B cell (primary cell): ENCODE measurements around the gene TXNDC17. TPM values are rescaled to one million over a fixed set of nuclear protein-coding genes. Genes with fewer than 3 reads are reported as not detected.

Experiments used
- ATAC-seq: fragments of 200-7000 bp; cut with Tn5 transposase; one replicate; pipeline ENCODE4 v1.10.0; 2021; ENCODE audit warnings: low read depth, mild to moderate bottlenecking, moderate number of reproducible peaks, moderate library complexity
- CTCF ChIA-PET: fragments of 350-600 bp; sonication (Branson Sonifier 250); formaldehyde crosslinking; loops from one replicate; lab custom pipeline; 2021; ENCODE audit warnings: antibody characterized with exemption, inconsistent platforms; lab: Charles Lee
- POLR2A ChIA-PET: fragments of 350-600 bp; sonication (Branson Sonifier 250); formaldehyde crosslinking; loops from one replicate; lab custom pipeline; 2021; ENCODE audit warnings: antibody characterized with exemption; lab: Charles Lee
- DNase-seq: peaks from one replicate; pipeline ENCODE4 v3.0.0; 2013
- H2AFZ ChIP-seq: 2 replicates; pipeline ENCODE4 v1.6.1; 2012; ENCODE audit warnings: mild to moderate bottlenecking, low read depth, low read length; ENCODE audit not compliant: insufficient read depth, poor library complexity, severe bottlenecking
- H3K27ac ChIP-seq, 2 donors: 1 replicate in 1 of 2; 2 replicates in 1 of 2; pipeline ENCODE4 v1.5.1; 2012 to 2013; ENCODE audit warnings: low read length in 2 of 2, mild to moderate bottlenecking in 2 of 2, moderate library complexity in 1 of 2
- H3K27me3 ChIP-seq, 4 experiments: fragments of 200-600 bp in 1 of 4; sonication (generic) in 1 of 4; replicated peaks in 1 of 4; 1 replicate in 2 of 4; 2 replicates in 2 of 4; pipeline versions ENCODE4 v1.6.1 to v1.7.0; 2013 to 2016; ENCODE audit warnings: low read length in 3 of 4, mild to moderate bottlenecking in 2 of 4, mixed read lengths in 1 of 4, moderate library complexity in 1 of 4; ENCODE audit not compliant: insufficient read depth in 4 of 4, control insufficient read depth in 3 of 4; ENCODE audit errors: control extremely low read depth in 1 of 4
- H3K36me3 ChIP-seq, 2 experiments: replicated peaks in 1 of 2; 1 replicate in 1 of 2; 2 replicates in 1 of 2; pipeline versions ENCODE4 v1.6.1 to v1.7.1; 2013; ENCODE audit warnings: low read length in 1 of 2; ENCODE audit not compliant: insufficient read depth in 2 of 2, control insufficient read depth in 1 of 2; ENCODE audit errors: control extremely low read depth in 1 of 2, extremely low read depth in 1 of 2
- H3K4me1 ChIP-seq, 2 donors: fragments of 200-600 bp in 1 of 2; sonication (generic) in 1 of 2; 1 replicate in 1 of 2; 2 replicates in 1 of 2; pipeline versions ENCODE4 v1.5.1 to v1.6.1; 2013 to 2017; ENCODE audit warnings: low read length in 2 of 2; ENCODE audit not compliant: control insufficient read depth in 2 of 2, insufficient read depth in 2 of 2
- H3K4me2 ChIP-seq: replicated peaks from 2 replicates; pipeline ENCODE3; 2012; ENCODE audit warnings: mild to moderate bottlenecking, low read depth, low read length; ENCODE audit not compliant: poor library complexity, severe bottlenecking
- H3K4me3 ChIP-seq, 5 experiments: fragments of 200-600 bp in 1 of 5; sonication (generic) in 1 of 5; 1 replicate in 3 of 5; 2 replicates in 2 of 5; pipeline versions ENCODE4 v1.5.1 to v1.7.0; 2011 to 2016; ENCODE audit warnings: low read length in 4 of 5, mild to moderate bottlenecking in 4 of 5, low read depth in 2 of 5, control low read depth in 1 of 5, moderate library complexity in 1 of 5; ENCODE audit not compliant: insufficient read depth in 1 of 5; ENCODE audit errors: control extremely low read depth in 1 of 5, extremely low read depth in 1 of 5
- H3K79me2 ChIP-seq: fragments of 200-600 bp; sonication (generic); one replicate; pipeline ENCODE4 v1.6.0; 2016; ENCODE audit warnings: low read length; ENCODE audit not compliant: control insufficient read depth, insufficient read depth
- H3K9ac ChIP-seq: fragments of 200-600 bp; sonication (generic); 2 replicates; pipeline ENCODE4 v1.6.1; 2017; ENCODE audit warnings: mild to moderate bottlenecking, low read length, moderate library complexity
- H3K9me3 ChIP-seq, 3 donors: one replicate each; pipeline versions ENCODE4 v1.6.1 to v1.7.1; 2013; ENCODE audit warnings: low read length in 2 of 3; ENCODE audit not compliant: control insufficient read depth in 2 of 3, insufficient read depth in 1 of 3; ENCODE audit errors: control extremely low read depth in 1 of 3
- H4K20me1 ChIP-seq: 2 replicates; pipeline ENCODE4 v1.6.0; 2012; ENCODE audit warnings: mild to moderate bottlenecking, low read length; ENCODE audit not compliant: insufficient read depth, control insufficient read depth, poor library complexity, severe bottlenecking
- H3K27ac Mint-ChIP-seq: one replicate; pipeline ENCODE4 v1.8.0; 2021; ENCODE audit warnings: mixed read lengths
- H3K27me3 Mint-ChIP-seq: one replicate; pipeline ENCODE4 v1.8.0; 2021; ENCODE audit warnings: mixed read lengths
- H3K4me1 Mint-ChIP-seq: one replicate; pipeline ENCODE4 v1.8.0; 2021; ENCODE audit warnings: mixed read lengths
- H3K4me3 Mint-ChIP-seq: one replicate; pipeline ENCODE4 v1.8.0; 2021; ENCODE audit warnings: mixed read lengths
- H3K9me3 Mint-ChIP-seq: one replicate; pipeline ENCODE4 v1.8.0; 2022; ENCODE audit warnings: mixed read lengths; ENCODE audit not compliant: insufficient read depth
- EZH2 ChIP-seq: IDR thresholded peaks from 2 replicates; pipeline ENCODE4 v1.6.1; 2012; ENCODE audit warnings: borderline replicate concordance, low read depth, mild to moderate bottlenecking, moderate library complexity, low read length; ENCODE audit not compliant: insufficient read depth, poor library complexity, severe bottlenecking
- WGBS: methylation state at CpG from one replicate; pipeline ENCODE4 v1.1.5; 2013; ENCODE audit warnings: missing lambda C conversion rate; ENCODE audit not compliant: insufficient coverage; 5-methylcytosine and 5-hydroxymethylcytosine counted together
- intact Hi-C: fragments of 100-400 bp; cut with micrococcal nuclease; formaldehyde crosslinking; loops from one replicate; pipeline ENCODE4 v1.10.0; 2022
- polyA plus RNA-seq: library from polyadenylated mRNA; depleted of rRNA; stranded (reverse); fragments of >200 nt; gene quantifications from 2 replicates; pipeline ENCODE4 v1.2.3, GENCODE V29; 2012
- total RNA-seq, 2 donors: library from RNA; stranded (reverse); fragments of 120-200 nt in 1 of 2; gene quantifications; 1 replicate in 1 of 2; 2 replicates in 1 of 2; pipeline versions ENCODE4 v1.2.3 to v1.2.4, GENCODE V29; 2013 to 2022
- TF ChIP-seq, protein P1 (sequence below): fragments of 200-600 bp; IDR thresholded peaks from one replicate; pipeline ENCODE4 v1.8.0; 2022; ENCODE audit warnings: antibody characterized with exemption, mild to moderate bottlenecking

Gene TXNDC17
- total and polyA plus RNA-seq, 2 donors (not counting 1 experiment from before 2014, with no cell fraction given), result 19.5 to 33.7 TPM

DNA sequence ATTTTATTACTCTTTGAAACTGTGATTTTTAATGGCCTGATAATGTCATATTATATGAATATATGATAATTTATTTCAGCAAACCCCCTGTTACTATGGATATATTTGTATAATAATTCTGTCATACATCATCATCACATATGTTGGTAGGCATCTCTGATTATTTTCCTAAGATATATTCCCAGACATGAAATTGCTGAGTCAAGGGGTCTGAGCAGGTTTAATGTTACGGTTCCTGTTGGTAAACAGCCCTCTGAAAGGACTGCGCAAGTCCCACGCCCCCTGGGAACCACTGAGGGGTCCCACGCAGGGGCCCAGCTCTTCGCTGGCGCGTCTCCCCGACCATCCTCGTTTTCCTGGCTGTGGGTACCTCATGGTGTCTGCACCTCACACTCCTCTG lies 48.1 kb downstream of the TXNDC17 start:
- ChIA-PET POLR2A (no interaction called here), CTCF (interaction anchor here (1.2 kb wide), 1 partner anchor 13 kb away, joined by 3 read pairs; no protein-coding TSS in a partner anchor)
- intact Hi-C loops, result no loop called here
- no peaks in the 10 kb centered on the region for H3K36me3 ChIP-seq
- H3K9ac ChIP-seq, result no peak overlapping the region
- no peak overlapping the region for H2AFZ ChIP-seq
- H3K4me1 ChIP-seq, result no peaks in the 10 kb centered on the region
- H3K79me2 ChIP-seq, result no peaks in the 10 kb centered on the region
- no peak overlapping the region for H3K4me2 ChIP-seq
- no peak overlapping the region for H3K27ac Mint-ChIP-seq
- no peak overlapping the region for H3K4me3 Mint-ChIP-seq
- H3K4me3 ChIP-seq, result no peak overlapping the region
- no peaks in the 10 kb centered on the region for H3K9me3 Mint-ChIP-seq
- H3K27ac ChIP-seq, result no peak overlapping the region
- H4K20me1 ChIP-seq, result no peaks in the 10 kb centered on the region
- H3K9me3 ChIP-seq, result no peaks in the 10 kb centered on the region
- peaks cover 0 to 11% (median 0%) of the 10 kb centered on the region in 4 experiments for H3K27me3 ChIP-seq
- DNase-seq (no peak), ATAC-seq (no peak)
- WGBS, result 95% methylated on average over 9 of the region's 9 CpGs
- TF ChIP-seq, protein P1, sequence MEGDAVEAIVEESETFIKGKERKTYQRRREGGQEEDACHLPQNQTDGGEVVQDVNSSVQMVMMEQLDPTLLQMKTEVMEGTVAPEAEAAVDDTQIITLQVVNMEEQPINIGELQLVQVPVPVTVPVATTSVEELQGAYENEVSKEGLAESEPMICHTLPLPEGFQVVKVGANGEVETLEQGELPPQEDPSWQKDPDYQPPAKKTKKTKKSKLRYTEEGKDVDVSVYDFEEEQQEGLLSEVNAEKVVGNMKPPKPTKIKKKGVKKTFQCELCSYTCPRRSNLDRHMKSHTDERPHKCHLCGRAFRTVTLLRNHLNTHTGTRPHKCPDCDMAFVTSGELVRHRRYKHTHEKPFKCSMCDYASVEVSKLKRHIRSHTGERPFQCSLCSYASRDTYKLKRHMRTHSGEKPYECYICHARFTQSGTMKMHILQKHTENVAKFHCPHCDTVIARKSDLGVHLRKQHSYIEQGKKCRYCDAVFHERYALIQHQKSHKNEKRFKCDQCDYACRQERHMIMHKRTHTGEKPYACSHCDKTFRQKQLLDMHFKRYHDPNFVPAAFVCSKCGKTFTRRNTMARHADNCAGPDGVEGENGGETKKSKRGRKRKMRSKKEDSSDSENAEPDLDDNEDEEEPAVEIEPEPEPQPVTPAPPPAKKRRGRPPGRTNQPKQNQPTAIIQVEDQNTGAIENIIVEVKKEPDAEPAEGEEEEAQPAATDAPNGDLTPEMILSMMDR, result no peak
- no peak for TF ChIP-seq EZH2
- H3K27me3 Mint-ChIP-seq, result peaks cover 49% of the 10 kb centered on the region
- no peaks in the 10 kb centered on the region for H3K4me1 Mint-ChIP-seq

DNA sequence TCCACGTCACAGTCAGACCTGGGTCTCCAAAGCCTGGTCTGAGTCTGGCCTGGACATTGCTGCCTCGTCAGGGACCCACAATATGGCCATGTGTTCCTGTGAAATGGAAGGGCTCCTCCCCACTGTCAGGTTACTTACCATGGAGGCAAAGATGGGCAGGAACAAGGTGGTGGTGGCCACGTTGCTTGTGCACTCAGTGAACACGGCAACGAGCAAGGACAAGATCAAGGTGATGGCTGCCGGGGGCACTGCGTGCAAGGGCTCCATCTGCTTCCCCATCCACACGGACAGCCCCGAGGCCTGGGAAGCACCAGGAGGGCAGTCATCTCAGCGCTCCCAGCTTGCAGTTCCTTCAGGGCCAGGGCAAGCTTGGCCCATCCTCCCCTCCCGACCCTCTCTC lies 49.8 kb downstream of the TXNDC17 start:
- Histone ChIP-seq H3K79me2 (no peaks in the 10 kb centered on the region), H3K27ac (no peak overlapping the region), H3K4me2 (no peak overlapping the region), H2AFZ (no peak overlapping the region), H3K27me3 (peaks cover 0 to 13% (median 0%) of the 10 kb centered on the region in 4 experiments), H3K4me3 (no peak overlapping the region), H3K4me1 (no peaks in the 10 kb centered on the region), H3K36me3 (no peaks in the 10 kb centered on the region), H4K20me1 (no peaks in the 10 kb centered on the region), H3K9me3 (no peaks in the 10 kb centered on the region), H3K9ac (no peak overlapping the region)
- Mint-ChIP-seq H3K27ac (no peak overlapping the region), H3K9me3 (no peaks in the 10 kb centered on the region), H3K4me1 (no peaks in the 10 kb centered on the region), H3K27me3 (peaks cover 51% of the 10 kb centered on the region), H3K4me3 (no peak overlapping the region)
- no peak for TF ChIP-seq EZH2
- TF ChIP-seq, protein P1, result no peak
- ATAC-seq (no peak), DNase-seq (no peak)
- POLR2A ChIA-PET, result no interaction called here
- WGBS, result 88% methylated on average over 11 of the region's 11 CpGs
- CTCF ChIA-PET, result no interaction called here
- intact Hi-C loops, result no loop called here
